Endothelial cell of umbilical vein (primary cell): ENCODE measurements around the gene STK39. TPM values are rescaled to one million over a fixed set of nuclear protein-coding genes. Genes with fewer than 3 reads are reported as not detected.

Source experiments
- BruUV-seq: library from RNA; stranded (reverse); fragments of 400-500 nt; replicated peaks from 2 replicates; lab custom pipeline; 2021; lab: Mats Ljungman, UMichigan
- CTCF ChIA-PET: fragments of 300-600, 350-600 bp; sonication (Branson Sonifier 250); formaldehyde crosslinking; loops from one replicate; lab custom pipeline; 2021; ENCODE audit warnings: antibody characterized with exemption, inconsistent platforms; lab: Charles Lee
- POLR2A ChIA-PET: fragments of 300-600, 350-600 bp; sonication (Branson Sonifier 250); formaldehyde crosslinking; loops from one replicate; lab custom pipeline; 2021; ENCODE audit warnings: antibody characterized with exemption, inconsistent platforms; lab: Charles Lee
- DNase-seq: peaks from one replicate; pipeline ENCODE4 v3.0.0-alpha.2; 2011; ENCODE audit warnings: low read depth, low spot score
- FAIRE-seq: peaks from 2 replicates; lab custom pipeline; 2011; peaks lifted over from hg19 to GRCh38; lab: Jason Lieb, UNC
- H2AFZ ChIP-seq: 2 replicates; pipeline ENCODE4 v1.6.0; 2012; ENCODE audit warnings: low read depth, low read length, control low read depth, inconsistent platforms
- H3K27ac ChIP-seq: 2 replicates; pipeline ENCODE4 v1.5.1; 2011; ENCODE audit warnings: low read depth, mild to moderate bottlenecking, control low read depth, low read length, moderate library complexity; ENCODE audit not compliant: insufficient read depth
- H3K27me3 ChIP-seq, 2 experiments: 2 replicates each; pipeline versions ENCODE4 v1.6.0 to v1.6.1; 2011; ENCODE audit warnings: low read length in 2 of 2, mixed read lengths in 1 of 2; ENCODE audit not compliant: control insufficient read depth in 2 of 2, insufficient read depth in 2 of 2
- H3K36me3 ChIP-seq, 2 experiments: 2 replicates in 1 of 2; 3 replicates in 1 of 2; pipeline ENCODE4 v1.5.1; 2011; ENCODE audit warnings: low read length in 2 of 2, mild to moderate bottlenecking in 1 of 2, moderate library complexity in 1 of 2; ENCODE audit not compliant: control insufficient read depth in 2 of 2, insufficient read depth in 2 of 2; ENCODE audit errors: extremely low read depth in 1 of 2
- H3K4me1 ChIP-seq: 3 replicates; pipeline ENCODE4 v1.5.1; 2011; ENCODE audit warnings: mild to moderate bottlenecking, low read length; ENCODE audit not compliant: control insufficient read depth, insufficient read depth; ENCODE audit errors: extremely low read depth
- H3K4me2 ChIP-seq: 2 replicates; pipeline ENCODE4 v1.6.1; 2011; ENCODE audit warnings: low read length, control low read depth, mixed read lengths; ENCODE audit not compliant: insufficient read depth
- H3K4me3 ChIP-seq, 3 experiments: fragments of 200-600 bp in 1 of 3; sonication (generic), shearing (Covaris generic) in 1 of 3; replicated peaks in 1 of 3; 2 replicates each; pipeline ENCODE4 v1.5.1; 2011 to 2016; ENCODE audit warnings: control low read depth in 3 of 3, low read length in 3 of 3, mild to moderate bottlenecking in 2 of 3, inconsistent platforms in 1 of 3, low read depth in 1 of 3, moderate library complexity in 1 of 3; ENCODE audit not compliant: insufficient read depth in 1 of 3
- H3K79me2 ChIP-seq: 2 replicates; pipeline ENCODE4 v1.6.0; 2012; ENCODE audit warnings: low read length, inconsistent platforms; ENCODE audit not compliant: control insufficient read depth, insufficient read depth
- H3K9ac ChIP-seq: replicated peaks from 2 replicates; pipeline ENCODE3; 2011; ENCODE audit warnings: low read length, control low read depth; ENCODE audit not compliant: insufficient read depth; ENCODE audit errors: extremely low read depth
- H3K9me1 ChIP-seq: replicated peaks from 3 replicates; pipeline ENCODE4 v1.6.0; 2011; ENCODE audit warnings: mild to moderate bottlenecking, low read length; ENCODE audit not compliant: control insufficient read depth, insufficient read depth; ENCODE audit errors: extremely low read depth
- H3K9me3 ChIP-seq: replicated peaks from 2 replicates; pipeline ENCODE4 v1.5.1; 2012; ENCODE audit warnings: low read length, inconsistent platforms; ENCODE audit not compliant: control insufficient read depth, insufficient read depth
- H4K20me1 ChIP-seq: replicated peaks from 2 replicates; pipeline ENCODE3; 2011; ENCODE audit warnings: mild to moderate bottlenecking, low read length; ENCODE audit not compliant: control insufficient read depth, insufficient read depth; ENCODE audit errors: extremely low read depth
- CTCF ChIP-seq, 2 donors: IDR thresholded peaks; 1 replicate in 1 of 2; 2 replicates in 1 of 2; pipeline ENCODE4 v1.5.1; 2011; ENCODE audit warnings: low read length in 2 of 2, mild to moderate bottlenecking in 2 of 2, moderate library complexity in 2 of 2, control low read depth in 1 of 2, inconsistent platforms in 1 of 2, low read depth in 1 of 2; ENCODE audit not compliant: insufficient read depth in 1 of 2; ENCODE audit errors: extremely low read depth in 1 of 2
- EZH2 ChIP-seq: IDR thresholded peaks from 2 replicates; pipeline ENCODE4 v1.6.1; 2012; ENCODE audit warnings: borderline replicate concordance, low read depth, mild to moderate bottlenecking, moderate library complexity, low read length, inconsistent platforms; ENCODE audit not compliant: severe bottlenecking
- FOS ChIP-seq: IDR thresholded peaks from 2 replicates; pipeline ENCODE4 v1.6.1; 2011; ENCODE audit warnings: mild to moderate bottlenecking, low read length, moderate library complexity, borderline replicate concordance; ENCODE audit not compliant: insufficient read depth
- GATA2 ChIP-seq: IDR thresholded peaks from 2 replicates; pipeline ENCODE4 v1.7.0; 2011; ENCODE audit warnings: low read depth, mild to moderate bottlenecking, moderate library complexity, mixed read lengths, low read length; ENCODE audit not compliant: insufficient read length, insufficient read depth
- JUN ChIP-seq: IDR thresholded peaks from 2 replicates; pipeline ENCODE4 v1.6.1; 2011; ENCODE audit warnings: borderline replicate concordance, low read depth; ENCODE audit not compliant: insufficient read length, insufficient read depth
- MAX ChIP-seq: IDR thresholded peaks from 2 replicates; pipeline ENCODE4 v1.6.1; 2011; ENCODE audit not compliant: insufficient read depth, insufficient read length
- MYC ChIP-seq: IDR thresholded peaks from one replicate; pipeline ENCODE4 v1.6.1; 2011; ENCODE audit warnings: mild to moderate bottlenecking, low read depth, low read length
- POLR2A ChIP-seq: IDR thresholded peaks from 2 replicates; pipeline ENCODE4 v1.6.1; 2012; ENCODE audit warnings: low read depth, mild to moderate bottlenecking, control low read depth, low read length
- POLR2AphosphoS5 ChIP-seq: IDR thresholded peaks from 2 replicates; pipeline ENCODE4 v1.6.1; 2012; ENCODE audit warnings: low read depth, mild to moderate bottlenecking, control low read depth, low read length, moderate library complexity; ENCODE audit not compliant: insufficient read depth
- dilution Hi-C: fragments of 300-500 bp; cut with MboI; formaldehyde crosslinking; loops from one replicate; pipeline ENCODE4 v1.15.0; 2019; ENCODE audit warnings: low sequenced_read_pairs; ENCODE audit not compliant: extremely low pct_ligation_motif_present
- intact Hi-C: fragments of 100-400 bp; cut with micrococcal nuclease; formaldehyde crosslinking; loops from one replicate; pipeline ENCODE4 v1.10.0; 2022
- polyA plus RNA-seq, 4 experiments: library from polyadenylated mRNA; depleted of rRNA in 3 of 4; stranded (reverse) in 3 of 4; unstranded in 1 of 4; fragments of >200 nt; gene quantifications; 2 replicates each; pipeline versions ENCODE4 v1.2.1 to v1.2.3, GENCODE V29; 2011 to 2012; ENCODE audit warnings: missing spikeins in 1 of 4
- total RNA-seq: library from RNA; stranded (reverse); gene quantifications from 2 replicates; pipeline ENCODE4 v1.2.3, GENCODE V29; 2021

STK39 gene
- total and polyA plus RNA-seq, 2 donors (not counting 3 experiments of a cell fraction or from before 2014, with no cell fraction given), result 4.6 to 13.1 TPM

- H3K4me2 ChIP-seq, result no peak overlapping the region
- no peaks in the 10 kb centered on the region for H3K27me3 ChIP-seq
- ChIA-PET CTCF (no interaction called here), POLR2A (no interaction called here)
- TF ChIP-seq JUN, result no peak
- TF ChIP-seq MYC, result no peak
- no peak for TF ChIP-seq GATA2
- no peak for TF ChIP-seq FOS
- no peak for TF ChIP-seq CTCF (IDR thresholded peaks at IDR 0.05; ENCODE audit: extremely low read depth in 1 of 2, insufficient read depth in 1 of 2, low read depth in 1 of 2, low read length in 2 of 2)
- TF ChIP-seq POLR2A, result no peak
- no peak for TF ChIP-seq POLR2AphosphoS5
- TF ChIP-seq MAX, result no peak
- TF ChIP-seq EZH2, result no peak
- BruUV-seq, result no TSS peak
- intact Hi-C loops, result loop anchor here (2.0 kb wide), 1 partner anchor 79 kb away; the partner anchor contains the start of gene STK39
- FAIRE-seq (peak; percentile 43), DNase-seq (no peak)
- H4K20me1 ChIP-seq, result no peaks in the 10 kb centered on the region
- H3K9ac ChIP-seq, result no peak overlapping the region
- H3K36me3 ChIP-seq, result no peaks in the 10 kb centered on the region
- H3K9me3 ChIP-seq, result no peaks in the 10 kb centered on the region
- dilution Hi-C loops, result no loop called here
- no peak overlapping the region for H3K27ac ChIP-seq
- H3K4me1 ChIP-seq, result peaks cover 17% of the 10 kb centered on the region
- H3K9me1 ChIP-seq, result no peaks in the 10 kb centered on the region
- peaks cover 3% of the 10 kb centered on the region for H3K79me2 ChIP-seq
- H2AFZ ChIP-seq, result no peak overlapping the region
- H3K4me3 ChIP-seq, result no peak overlapping the region
These were observed 79.7 kb downstream of the STK39 start for GRCh38 chr2:168167511-168168263.
